ENCODE measurements around the gene GALK1. TPM values are rescaled to one million over a fixed set of nuclear protein-coding genes. Genes with fewer than 3 reads are reported as not detected.
"Not testable (repeated sequence)": the region's sequence is repeated elsewhere in the genome, so short reads cannot be mapped to it uniquely, and the experiment has no call there.

Gene GALK1
- total RNA-seq, 1 donor from 2014 or later = 29.1 TPM

DNA sequence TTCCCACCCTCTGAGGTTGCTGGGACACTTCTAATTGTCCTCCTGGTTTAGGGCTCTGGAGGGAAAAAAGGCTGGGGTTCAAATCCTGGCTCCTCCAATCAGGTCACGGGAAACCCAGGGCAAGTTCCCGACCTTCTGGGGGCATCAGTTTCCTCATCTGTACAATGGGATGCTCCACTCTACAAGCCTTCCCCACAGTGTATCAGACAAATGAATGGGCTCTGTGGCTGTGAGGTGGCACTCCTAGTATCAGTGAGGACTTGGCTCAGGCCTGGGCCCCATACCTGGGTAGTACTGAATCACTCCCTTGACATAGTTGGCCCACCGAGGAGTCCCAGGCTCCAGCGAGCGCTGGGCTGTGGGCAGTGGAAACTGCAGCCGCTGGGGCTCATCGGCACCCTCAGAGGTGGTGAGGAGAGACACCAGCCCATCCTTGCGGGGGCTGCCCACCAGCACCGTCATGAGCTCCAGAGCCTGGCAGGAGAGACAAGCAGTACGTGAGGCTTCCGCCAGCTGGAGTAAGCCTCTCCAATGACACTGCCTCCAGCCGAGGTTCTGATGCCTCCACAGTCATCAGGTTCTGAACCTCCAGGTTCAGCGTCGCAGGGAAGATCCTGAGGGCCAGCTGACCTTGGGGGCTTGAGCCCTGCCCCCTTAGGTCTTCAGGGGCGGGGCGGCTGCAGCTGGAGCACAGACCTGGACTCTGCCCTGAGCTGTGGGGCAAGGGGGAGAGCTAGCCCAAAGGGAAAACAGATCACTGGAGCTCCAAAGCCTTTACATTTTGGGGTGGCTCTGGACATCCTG is 1.2 kb downstream of the GALK1 start:
- peak; percentile 1 for ATAC-seq

DNA sequence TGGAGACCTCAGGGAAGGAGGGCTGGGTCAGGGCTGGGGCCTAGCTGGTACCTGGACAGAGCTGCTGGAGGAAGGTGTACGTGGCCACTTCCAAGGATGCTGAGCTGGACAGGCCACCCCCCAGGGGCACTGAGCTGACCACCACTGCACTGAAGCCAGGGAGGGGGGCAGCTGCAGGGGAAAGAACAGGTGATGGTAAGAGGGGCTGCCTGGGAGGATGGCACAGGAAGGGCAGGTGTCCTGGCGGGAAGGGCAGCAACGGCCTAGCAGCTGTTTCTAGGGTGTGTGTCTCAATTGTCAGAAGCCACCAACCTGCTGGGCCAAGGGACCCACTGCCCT is 1.8 kb downstream of the GALK1 start:
- no peak for ATAC-seq

DNA sequence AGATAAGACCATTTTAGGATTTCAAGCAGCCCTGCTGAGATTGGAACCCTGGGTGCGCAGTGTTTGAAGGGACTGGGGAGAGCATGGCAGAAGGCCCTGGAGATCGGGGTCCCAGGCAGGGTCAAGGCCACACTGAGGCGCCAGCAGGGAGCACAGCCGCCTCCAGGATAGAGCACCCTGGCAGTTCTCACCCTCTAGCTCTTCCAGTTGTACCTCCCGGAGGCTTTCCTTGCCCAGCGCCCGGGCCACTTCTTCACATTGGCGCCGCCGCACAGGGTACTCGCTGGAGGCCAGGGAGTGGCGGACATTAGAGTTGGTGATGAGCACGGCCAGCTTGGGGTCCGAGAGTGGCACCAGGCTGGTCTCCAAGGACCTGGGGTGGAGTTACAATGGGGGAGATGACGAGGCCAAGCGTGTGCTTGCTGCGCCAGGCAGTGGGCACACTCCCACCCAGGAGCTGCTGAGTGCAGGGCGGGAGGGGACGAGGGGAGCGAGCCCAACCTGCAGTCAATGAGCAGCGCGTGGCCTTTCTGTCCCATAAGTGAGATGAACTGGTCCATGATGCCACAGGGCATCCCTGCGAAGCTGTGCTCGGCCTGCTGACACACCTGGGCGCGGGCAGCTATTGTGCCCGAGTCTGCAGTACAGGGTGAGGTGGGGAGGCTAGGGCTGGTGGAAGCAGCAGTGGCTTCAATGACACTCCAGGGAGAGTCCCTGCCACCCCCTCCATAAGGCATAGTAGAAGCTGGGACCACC is 2.3 kb downstream of the GALK1 start:
- ATAC-seq = peak; percentile 3

DNA sequence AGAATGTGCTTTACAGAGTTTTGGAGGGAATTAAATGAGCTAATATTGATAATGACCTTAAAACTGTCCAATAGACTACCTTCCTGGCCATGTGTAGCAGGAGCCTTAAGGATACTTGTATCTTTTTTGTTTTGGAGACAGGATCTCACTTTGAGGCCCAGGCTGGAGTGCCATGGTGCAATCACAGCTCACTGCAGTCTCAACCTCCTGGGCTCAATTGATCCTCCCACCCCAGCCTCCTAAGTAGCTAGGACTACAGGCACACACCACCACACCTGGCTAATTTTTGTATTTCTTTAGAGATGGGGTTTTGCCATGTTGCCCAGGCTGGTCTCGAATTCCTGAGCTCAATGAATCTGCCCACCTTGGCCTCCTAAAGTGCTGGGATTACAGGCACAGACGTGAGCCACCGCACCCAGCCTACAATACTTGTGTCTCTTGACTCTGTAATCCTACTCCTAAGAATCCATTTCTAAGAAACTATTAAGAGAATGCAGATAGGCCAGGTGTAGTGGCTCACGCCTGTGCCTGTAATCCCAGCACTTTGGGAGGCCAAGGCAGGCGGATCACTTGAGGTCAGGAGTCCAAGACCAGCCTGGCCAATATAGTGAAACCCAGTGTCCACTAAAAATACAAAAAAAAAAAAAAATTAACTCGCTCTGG is 4.9 kb downstream of the GALK1 start:
- ATAC-seq = not testable (repeated sequence)

DNA sequence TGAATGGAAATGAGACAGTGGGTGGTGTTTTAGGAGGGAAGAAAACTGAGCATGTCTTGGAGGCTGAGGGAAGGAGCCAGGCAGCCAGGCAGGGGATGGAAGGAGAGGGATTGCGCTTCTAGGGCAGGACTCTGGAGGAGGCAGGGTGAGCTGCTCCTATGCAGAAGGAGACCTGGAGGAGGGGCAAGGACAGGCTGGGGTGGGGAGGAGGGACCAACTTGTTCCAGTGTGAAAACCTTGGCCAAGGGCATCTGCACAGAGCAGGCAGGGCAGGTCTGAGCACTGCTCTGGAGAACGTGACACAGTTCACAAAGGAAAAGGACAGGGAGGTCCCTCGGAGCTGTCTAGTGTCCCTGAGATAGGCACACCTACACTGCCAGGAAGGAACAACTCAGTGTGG is 5.5 kb downstream of the GALK1 start:
- ATAC-seq = peak; percentile 34

GRCh38 chr17:75758131-75758905 is 6.7 kb downstream of the GALK1 start:
- ATAC-seq = peak; percentile 9

DNA sequence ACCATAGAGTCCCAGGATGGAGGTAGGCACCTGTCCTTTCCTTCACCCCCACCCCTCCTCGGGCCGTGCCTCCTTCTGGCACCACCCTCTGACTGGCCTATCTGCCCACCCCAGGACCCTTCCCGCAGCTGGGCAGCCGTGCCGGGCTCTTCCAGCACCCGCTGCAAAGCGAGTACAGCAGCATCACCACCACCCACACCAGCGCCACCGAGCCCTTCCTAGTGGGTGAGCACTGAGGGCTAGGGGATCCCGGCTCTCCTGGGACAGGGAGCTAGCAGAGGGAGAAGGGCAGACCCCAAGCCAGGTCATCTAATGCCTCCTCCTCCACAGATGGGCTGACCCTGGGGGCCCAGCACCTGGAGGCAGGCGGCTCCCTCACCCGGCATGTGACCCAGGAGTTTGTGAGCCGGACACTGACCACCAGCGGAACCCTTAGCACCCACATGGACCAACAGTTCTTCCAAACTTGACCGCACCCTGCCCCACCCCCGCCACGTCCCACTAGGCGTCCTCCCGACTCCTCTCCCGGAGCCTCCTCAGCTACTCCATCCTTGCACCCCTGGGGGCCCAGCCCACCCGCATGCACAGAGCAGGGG is 7.8 kb downstream of the GALK1 start:
- ATAC-seq = no peak

GRCh38 chr17:75756451-75757085 is 8.4 kb downstream of the GALK1 start:
- ATAC-seq = no peak

- ATAC-seq = no peak
Measured at GRCh38 chr17:75755990-75756389, 9.0 kb downstream of the GALK1 start.

- ATAC-seq = peak; percentile 22
Measured at GRCh38 chr17:75755205-75755901, 9.6 kb downstream of the GALK1 start.

DNA sequence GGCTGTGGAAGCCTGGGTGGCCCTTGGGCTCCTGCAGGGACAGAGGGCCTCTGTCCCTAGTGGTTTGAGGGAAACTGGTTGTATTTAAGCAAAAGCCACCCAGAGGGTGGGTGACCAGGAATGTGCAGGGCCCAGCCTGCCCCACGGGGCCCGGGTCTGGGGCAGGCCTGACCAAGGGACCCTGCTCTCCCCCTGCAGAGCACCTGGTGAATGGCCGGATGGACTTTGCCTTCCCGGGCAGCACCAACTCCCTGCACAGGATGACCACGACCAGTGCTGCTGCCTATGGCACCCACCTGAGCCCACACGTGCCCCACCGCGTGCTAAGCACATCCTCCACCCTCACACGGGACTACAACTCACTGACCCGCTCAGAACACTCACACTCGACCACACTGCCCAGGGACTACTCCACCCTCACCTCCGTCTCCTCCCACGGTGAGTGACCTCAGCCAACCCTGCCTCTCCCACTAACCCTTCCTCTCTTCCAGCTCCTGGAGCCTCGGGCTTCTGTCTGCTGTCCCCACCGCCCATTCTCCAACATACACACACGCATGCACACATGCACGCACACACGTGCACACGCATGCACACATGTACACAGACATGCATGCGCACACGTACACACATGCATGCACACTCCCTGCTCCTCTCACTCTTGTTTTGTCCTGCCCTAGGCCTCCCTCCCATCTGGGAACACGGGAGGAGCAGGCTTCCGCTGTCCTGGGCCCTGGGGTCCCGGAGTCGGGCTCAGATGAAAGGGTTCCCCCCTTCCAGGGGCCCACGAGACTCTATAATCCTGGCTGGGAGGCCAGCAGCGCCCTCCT is 10.4 kb downstream of the GALK1 start:
- no peak for ATAC-seq

- no peak for ATAC-seq
Measured at GRCh38 chr17:75753514-75754377, 11.2 kb downstream of the GALK1 start.

DNA sequence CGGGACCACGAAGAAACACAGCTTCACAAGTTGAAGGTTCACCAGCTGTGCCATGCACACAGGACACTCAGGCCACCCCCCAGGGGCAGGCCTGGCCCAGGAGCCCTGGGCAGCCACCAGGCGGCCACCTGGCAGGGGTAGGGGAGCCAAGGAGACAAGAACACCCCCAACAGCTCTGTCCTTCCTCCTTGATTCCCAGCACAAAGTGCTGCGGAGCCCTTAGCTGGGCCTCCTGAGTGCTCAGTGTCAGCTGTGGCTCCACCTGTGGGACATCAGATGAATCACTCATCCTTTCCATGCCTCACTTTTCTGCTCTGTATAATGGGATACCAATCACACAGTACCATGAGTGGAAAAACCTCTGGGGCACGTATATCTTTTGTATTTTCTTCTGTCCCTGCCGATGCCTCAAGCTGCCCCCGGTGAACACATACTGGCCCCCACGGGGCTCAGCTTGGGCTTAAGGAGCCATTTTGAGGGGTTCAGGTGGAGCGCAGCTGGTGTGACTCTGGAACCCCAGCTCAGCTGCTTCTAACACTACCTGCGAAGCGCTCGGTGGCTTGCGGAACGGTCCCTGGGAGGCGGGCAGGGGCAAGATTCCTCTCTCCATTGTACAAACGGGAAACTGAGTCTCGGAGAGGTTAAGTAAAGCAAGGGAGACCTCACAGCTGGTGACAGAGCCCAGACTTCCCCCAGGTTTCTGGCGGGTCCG is 12.0 kb downstream of the GALK1 start:
- no peak for ATAC-seq

GRCh38 chr17:75752405-75752709 is 12.6 kb downstream of the GALK1 start:
- ATAC-seq = no peak

DNA sequence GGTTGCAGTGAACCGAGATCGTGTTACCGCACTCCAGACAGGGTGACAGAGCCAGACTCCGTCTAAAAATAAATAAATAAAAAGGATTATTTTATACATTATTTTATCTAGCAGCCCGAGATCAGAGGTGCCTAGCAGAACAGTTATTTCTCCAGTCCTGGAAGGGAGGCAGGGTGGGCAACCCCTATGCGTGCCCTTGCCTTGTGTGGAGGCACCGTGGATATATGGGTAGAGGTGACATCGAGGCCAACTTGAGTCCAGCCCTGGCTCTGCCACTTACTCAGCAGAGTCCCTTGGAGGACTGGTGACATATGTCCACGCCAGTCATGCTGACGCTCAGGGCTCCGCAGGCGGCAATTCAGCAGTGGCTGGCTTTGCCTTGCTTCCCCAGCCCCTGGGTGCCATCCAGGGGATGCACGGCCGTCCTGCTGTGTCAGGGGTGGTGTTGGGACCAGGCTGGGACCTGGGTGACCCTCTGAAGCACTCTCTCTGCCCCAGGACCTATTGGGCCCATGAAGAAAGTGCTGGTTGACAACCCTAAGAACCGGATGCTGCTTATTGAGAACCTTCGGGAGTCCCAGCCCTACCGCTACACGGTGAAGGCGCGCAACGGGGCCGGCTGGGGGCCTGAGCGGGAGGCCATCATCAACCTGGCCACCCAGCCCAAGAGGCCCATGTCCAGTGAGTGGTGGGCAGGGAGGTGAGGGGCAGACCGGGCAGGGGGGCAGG is 13.2 kb downstream of the GALK1 start:
- ATAC-seq = no peak

- no peak for ATAC-seq
Measured at GRCh38 chr17:75750661-75751423, 14.2 kb downstream of the GALK1 start.

Data from esophagus mucosa (tissue), 1 donor.